Mucosa of descending colon (tissue), 3 donors: ENCODE results near the gene OR10AD1. TPM values are rescaled to one million over a fixed set of nuclear protein-coding genes. Genes with fewer than 3 reads are reported as not detected.

ENCODE experiments used
- ATAC-seq: fragments of 200-7000 bp; cut with Tn5 transposase; one replicate; pipeline ENCODE4 v1.9.1; 2020; ENCODE audit warnings: mild to moderate bottlenecking, moderate library complexity
- DNase-seq, 3 donors: peaks; one replicate each; pipeline ENCODE4 v3.0.0-alpha.2; 2020
- H3K36me3 ChIP-seq: fragments of 200-600 bp; one replicate; pipeline ENCODE4 v1.8.0; 2021; ENCODE audit warnings: low read depth, mild to moderate bottlenecking
- H3K4me1 ChIP-seq: fragments of 200-600 bp; one replicate; pipeline ENCODE4 v1.8.0; 2021; ENCODE audit warnings: low read depth, mild to moderate bottlenecking
- H3K4me3 ChIP-seq: fragments of 200-600 bp; one replicate; pipeline ENCODE4 v1.8.0; 2021; ENCODE audit warnings: mild to moderate bottlenecking
- H3K9me3 ChIP-seq: fragments of 200-600 bp; one replicate; pipeline ENCODE4 v1.8.0; 2021; ENCODE audit warnings: mild to moderate bottlenecking
- CTCF ChIP-seq: fragments of 200-600 bp; IDR thresholded peaks from one replicate; pipeline ENCODE4 v1.8.0; 2022; ENCODE audit warnings: antibody characterized with exemption, mild to moderate bottlenecking
- intact Hi-C, 2 donors: fragments of 100-400 bp; cut with DNase I in 1 of 2; cut with micrococcal nuclease in 1 of 2; formaldehyde crosslinking; loops; one replicate each; pipeline versions ENCODE4 v1.11.0 to v1.11.1; 2022; cut with DNase I, micrococcal nuclease
- total RNA-seq, 3 donors: library from RNA; stranded (reverse); fragmentation: NEBNext Ultra II Directional in 2 of 3; extraction: Animal tissue kit (Norgen Biotek cat#: 25700) in 2 of 3; gene quantifications; one replicate each; pipeline versions ENCODE4 v1.2.1 to v1.2.4, GENCODE V29; 2021 to 2023
- donor health status: DM: no; HTN: no; CAD: no; lungs with moderate emphysema.
- donor health status: DM: no; HTN: no; CAD: no.
- donor health status: DM: no; HTN: yes; CAD: no.

The OR10AD1 gene
- total RNA-seq, 3 donors from 2014 or later, result not detected

- H3K4me1 ChIP-seq, result peaks cover 7% of the 10 kb centered on the region
- TF ChIP-seq CTCF, result peak; percentile 7
- H3K36me3 ChIP-seq, result no peaks in the 10 kb centered on the region
- H3K4me3 ChIP-seq, result peak overlapping the region; percentile 42
- ATAC-seq (peak; percentile 99), DNase-seq (peak; percentile 96 to 97 (median 97))
- intact Hi-C loops, result no loop called here
- no peaks in the 10 kb centered on the region for H3K9me3 ChIP-seq
Measured at GRCh38 chr12:48197971-48198671, 5.0 kb downstream of the OR10AD1 start.

GRCh38 chr12:48197549-48197970 is 5.5 kb downstream of the OR10AD1 start:
- DNase-seq (peak in 1 of 3 donors; percentile 66), ATAC-seq (peak; percentile 60)
- intact Hi-C loops, result no loop called here
- peaks cover 7% of the 10 kb centered on the region for H3K4me1 ChIP-seq
- no peaks in the 10 kb centered on the region for H3K36me3 ChIP-seq
- H3K9me3 ChIP-seq, result no peaks in the 10 kb centered on the region
- TF ChIP-seq CTCF, result no peak
- peak overlapping the region; percentile 42 for H3K4me3 ChIP-seq

GRCh38 chr12:48194799-48195201 is 8.3 kb downstream of the OR10AD1 start:
- H3K4me3 ChIP-seq, result no peak overlapping the region
- H3K4me1 ChIP-seq, result peaks cover 7% of the 10 kb centered on the region
- intact Hi-C loops, result no loop called here
- DNase-seq (no peak), ATAC-seq (no peak)
- no peaks in the 10 kb centered on the region for H3K9me3 ChIP-seq
- no peaks in the 10 kb centered on the region for H3K36me3 ChIP-seq
- TF ChIP-seq CTCF, result no peak

- TF ChIP-seq CTCF, result no peak
- no peaks in the 10 kb centered on the region for H3K36me3 ChIP-seq
- no peak overlapping the region for H3K4me3 ChIP-seq
- intact Hi-C loops, result no loop called here
- no peaks in the 10 kb centered on the region for H3K9me3 ChIP-seq
- DNase-seq, result no peak
- no peak for ATAC-seq
- H3K4me1 ChIP-seq, result no peaks in the 10 kb centered on the region
Measured at GRCh38 chr12:48193623-48194022, 9.5 kb downstream of the OR10AD1 start.

- intact Hi-C loops, result no loop called here
- ATAC-seq (no peak), DNase-seq (no peak)
- TF ChIP-seq CTCF, result no peak
- H3K36me3 ChIP-seq, result no peaks in the 10 kb centered on the region
- no peaks in the 10 kb centered on the region for H3K9me3 ChIP-seq
- H3K4me1 ChIP-seq, result no peaks in the 10 kb centered on the region
- H3K4me3 ChIP-seq, result no peak overlapping the region
Measured at GRCh38 chr12:48192861-48193260, 10.2 kb downstream of the OR10AD1 start.
